Calu3 (cell line): Measurements from ENCODE around the gene TNFAIP8L1. TPM values are rescaled to one million over a fixed set of nuclear protein-coding genes. Genes with fewer than 3 reads are reported as not detected.

Experiments
- BruUV-seq: library from RNA; stranded (reverse); fragments of 400-500 nt; replicated peaks from 2 replicates; lab custom pipeline; 2021; lab: Mats Ljungman, UMichigan
- CTCF ChIA-PET: fragments of 300-600 bp; sonication (Branson Sonifier 250); formaldehyde crosslinking; loops from one replicate; lab custom pipeline; 2022; ENCODE audit warnings: antibody characterized with exemption; lab: Charles Lee
- DNase-seq: peaks from one replicate; pipeline ENCODE4 v3.0.0; 2022
- H3K27ac Mint-ChIP-seq: one replicate; pipeline ENCODE4 v1.8.0; 2022; ENCODE audit warnings: mixed read lengths; ENCODE audit not compliant: unreplicated experiment
- H3K27me3 Mint-ChIP-seq: one replicate; pipeline ENCODE4 v1.8.0; 2022; ENCODE audit warnings: mixed read lengths; ENCODE audit not compliant: unreplicated experiment
- H3K36me3 Mint-ChIP-seq: one replicate; pipeline ENCODE4 v1.8.0; 2022; ENCODE audit warnings: mild to moderate bottlenecking, moderate library complexity, mixed read lengths; ENCODE audit not compliant: insufficient read depth, unreplicated experiment
- H3K4me1 Mint-ChIP-seq: one replicate; pipeline ENCODE4 v1.8.0; 2022; ENCODE audit warnings: mild to moderate bottlenecking, low read depth, mixed read lengths; ENCODE audit not compliant: unreplicated experiment
- H3K4me3 Mint-ChIP-seq: one replicate; pipeline ENCODE4 v1.8.0; 2022; ENCODE audit warnings: mild to moderate bottlenecking, low read depth, moderate library complexity, mixed read lengths; ENCODE audit not compliant: unreplicated experiment
- H3K9me3 Mint-ChIP-seq: one replicate; pipeline ENCODE4 v1.8.0; 2022; ENCODE audit warnings: low read depth, mixed read lengths; ENCODE audit not compliant: unreplicated experiment
- intact Hi-C: fragments of 100-400 bp; cut with micrococcal nuclease; formaldehyde crosslinking; loops from one replicate; pipeline ENCODE4 v1.10.0; 2022; ENCODE audit not compliant: unreplicated experiment
- total RNA-seq: library from RNA; stranded (reverse); gene quantifications from 2 replicates; pipeline ENCODE4 v1.2.3, GENCODE V29; 2022
- TF ChIP-seq, protein P1 (sequence below): fragments of 200-600 bp; IDR thresholded peaks from one replicate; pipeline ENCODE4 v1.8.0; 2022; ENCODE audit warnings: antibody characterized with exemption; ENCODE audit not compliant: unreplicated experiment

The TNFAIP8L1 gene
- total RNA-seq, 1 experiment from 2014 or later = 5.3 TPM

DNA sequence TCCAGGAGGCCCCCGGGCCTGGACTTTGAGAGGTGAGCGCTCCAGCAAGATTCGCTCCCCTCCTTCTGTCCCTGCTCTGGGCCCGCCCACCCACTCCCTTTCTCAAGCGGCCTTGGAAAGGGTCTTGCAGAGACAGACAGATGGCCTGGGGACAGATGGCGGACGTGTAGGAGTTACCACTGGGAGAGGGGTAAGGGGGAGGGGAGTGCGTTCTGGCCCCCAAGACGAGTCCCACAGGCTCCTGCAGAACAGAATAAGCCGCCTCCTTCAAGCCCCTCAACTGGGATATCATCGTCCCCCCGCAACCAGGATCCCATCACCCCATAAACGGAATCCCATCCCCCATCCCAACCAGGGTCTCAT, 3.6 kb upstream of the TNFAIP8L1 start:
- Mint-ChIP-seq H3K27ac (no peak overlapping the region), H3K4me1 (peaks cover 16% of the 10 kb centered on the region), H3K9me3 (no peaks in the 10 kb centered on the region), H3K27me3 (no peaks in the 10 kb centered on the region), H3K4me3 (peak overlapping the region; percentile 5), H3K36me3 (peaks cover 19% of the 10 kb centered on the region)
- CTCF ChIA-PET = interaction anchor here (0.6 to 1.5 kb wide), 4 partner anchors 46 to 163 kb away, joined by 4 to 8 read pairs (median 4); no protein-coding TSS in a partner anchor
- no TSS peak for BruUV-seq
- TF ChIP-seq, protein P1, sequence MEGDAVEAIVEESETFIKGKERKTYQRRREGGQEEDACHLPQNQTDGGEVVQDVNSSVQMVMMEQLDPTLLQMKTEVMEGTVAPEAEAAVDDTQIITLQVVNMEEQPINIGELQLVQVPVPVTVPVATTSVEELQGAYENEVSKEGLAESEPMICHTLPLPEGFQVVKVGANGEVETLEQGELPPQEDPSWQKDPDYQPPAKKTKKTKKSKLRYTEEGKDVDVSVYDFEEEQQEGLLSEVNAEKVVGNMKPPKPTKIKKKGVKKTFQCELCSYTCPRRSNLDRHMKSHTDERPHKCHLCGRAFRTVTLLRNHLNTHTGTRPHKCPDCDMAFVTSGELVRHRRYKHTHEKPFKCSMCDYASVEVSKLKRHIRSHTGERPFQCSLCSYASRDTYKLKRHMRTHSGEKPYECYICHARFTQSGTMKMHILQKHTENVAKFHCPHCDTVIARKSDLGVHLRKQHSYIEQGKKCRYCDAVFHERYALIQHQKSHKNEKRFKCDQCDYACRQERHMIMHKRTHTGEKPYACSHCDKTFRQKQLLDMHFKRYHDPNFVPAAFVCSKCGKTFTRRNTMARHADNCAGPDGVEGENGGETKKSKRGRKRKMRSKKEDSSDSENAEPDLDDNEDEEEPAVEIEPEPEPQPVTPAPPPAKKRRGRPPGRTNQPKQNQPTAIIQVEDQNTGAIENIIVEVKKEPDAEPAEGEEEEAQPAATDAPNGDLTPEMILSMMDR = no peak
- DNase-seq = no peak
- intact Hi-C loops = no loop called here

DNA sequence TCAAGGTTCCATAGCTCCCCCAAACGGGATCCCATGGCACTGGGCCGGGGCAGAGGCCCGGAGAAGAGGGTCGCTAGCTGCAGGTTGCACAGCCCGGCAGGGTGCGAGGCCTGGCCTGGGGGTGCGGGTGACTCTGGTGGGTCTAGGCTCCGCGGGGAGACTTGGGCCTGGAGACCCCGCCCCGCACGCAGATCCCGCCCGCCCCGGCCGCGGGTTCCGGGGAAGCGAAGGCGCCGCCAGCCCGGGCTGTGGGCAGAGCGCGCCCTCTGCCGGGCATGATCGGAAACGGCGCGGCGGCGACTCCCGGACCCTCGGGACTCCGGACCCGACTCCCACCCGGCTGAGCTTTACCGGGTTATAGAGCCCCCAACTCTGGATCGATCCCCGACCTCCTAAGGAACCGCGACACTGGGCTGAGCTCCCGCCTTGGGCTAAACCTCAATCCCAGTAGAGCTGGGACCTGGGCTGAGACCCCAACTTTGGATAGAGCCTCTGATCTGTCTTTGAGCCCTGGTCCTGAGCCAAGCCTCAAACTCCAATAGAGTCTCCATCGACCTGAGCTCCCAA, 3.1 kb upstream of the TNFAIP8L1 start:
- peak; percentile 70 for DNase-seq
- H3K27ac Mint-ChIP-seq = no peak overlapping the region
- peaks cover 19% of the 10 kb centered on the region for H3K36me3 Mint-ChIP-seq
- peak overlapping the region; percentile 5 for H3K4me3 Mint-ChIP-seq
- no TSS peak for BruUV-seq
- TF ChIP-seq, protein P1 = peak; percentile 76
- H3K4me1 Mint-ChIP-seq = peaks cover 16% of the 10 kb centered on the region
- CTCF ChIA-PET = interaction anchor here (0.6 to 1.5 kb wide), 5 partner anchors 47 to 164 kb away, joined by 3 to 8 read pairs (median 4); no protein-coding TSS in a partner anchor
- intact Hi-C loops = no loop called here
- no peaks in the 10 kb centered on the region for H3K9me3 Mint-ChIP-seq
- no peaks in the 10 kb centered on the region for H3K27me3 Mint-ChIP-seq

DNA sequence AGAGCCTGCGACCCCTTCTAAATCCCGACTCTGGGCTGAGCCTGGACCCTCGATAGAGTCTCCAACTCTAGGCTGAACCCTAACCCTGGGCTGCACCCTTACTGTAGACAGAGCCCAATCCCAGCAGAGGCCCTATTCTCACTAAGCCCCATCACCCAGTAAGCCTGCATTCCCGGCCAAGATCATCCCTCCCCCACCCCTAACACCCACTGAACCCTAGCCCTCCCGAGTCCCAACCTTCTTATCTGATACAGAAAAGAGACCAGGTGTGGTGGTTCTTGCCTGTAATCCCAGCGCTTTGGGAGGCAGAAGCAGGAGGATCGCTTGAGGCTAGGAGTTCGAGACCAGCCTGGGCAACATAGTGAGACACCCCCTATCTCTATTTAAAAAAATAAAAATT, 2.6 kb upstream of the TNFAIP8L1 start:
- H3K4me1 Mint-ChIP-seq = peaks cover 16% of the 10 kb centered on the region
- H3K36me3 Mint-ChIP-seq = peaks cover 19% of the 10 kb centered on the region
- DNase-seq = no peak
- CTCF ChIA-PET = interaction anchor here (0.7 to 1.5 kb wide), 3 partner anchors 69 to 127 kb away, joined by 3 to 8 read pairs (median 4); no protein-coding TSS in a partner anchor
- BruUV-seq = no TSS peak
- H3K4me3 Mint-ChIP-seq = no peak overlapping the region
- H3K27me3 Mint-ChIP-seq = no peaks in the 10 kb centered on the region
- H3K27ac Mint-ChIP-seq = no peak overlapping the region
- H3K9me3 Mint-ChIP-seq = no peaks in the 10 kb centered on the region
- intact Hi-C loops = no loop called here
- TF ChIP-seq, protein P1 = no peak

GRCh38 chr19:4638317-4638716, 999 bp upstream of the TNFAIP8L1 start:
- no TSS peak for BruUV-seq
- TF ChIP-seq, protein P1 = no peak
- H3K27ac Mint-ChIP-seq = no peak overlapping the region
- no peaks in the 10 kb centered on the region for H3K27me3 Mint-ChIP-seq
- H3K9me3 Mint-ChIP-seq = no peaks in the 10 kb centered on the region
- H3K4me1 Mint-ChIP-seq = peaks cover 12% of the 10 kb centered on the region
- CTCF ChIA-PET = no interaction called here
- intact Hi-C loops = no loop called here
- peaks cover 19% of the 10 kb centered on the region for H3K36me3 Mint-ChIP-seq
- no peak overlapping the region for H3K4me3 Mint-ChIP-seq
- DNase-seq = no peak
